ENCODE results near the gene GNB1.

Gene GNB1

GRCh38 chr1:1907098-1907736 lies 16.3 kb upstream of the GNB1 start:
- no peak for DNase-seq

- DNase-seq = peak; percentile 83
Observed at GRCh38 chr1:1906185-1907097, 15.6 kb upstream of the GNB1 start.

- no peak for DNase-seq
Observed at GRCh38 chr1:1903224-1903623, 12.3 kb upstream of the GNB1 start.

GRCh38 chr1:1901641-1902294 lies 10.9 kb upstream of the GNB1 start:
- DNase-seq = no peak

GRCh38 chr1:1900883-1901640 lies 10.2 kb upstream of the GNB1 start:
- DNase-seq = no peak

GRCh38 chr1:1899967-1900327 lies 9.1 kb upstream of the GNB1 start:
- DNase-seq = no peak

GRCh38 chr1:1899266-1899966 lies 8.5 kb upstream of the GNB1 start:
- DNase-seq = no peak

GRCh38 chr1:1898246-1898933 lies 7.5 kb upstream of the GNB1 start:
- no peak for DNase-seq

- no peak for DNase-seq
Observed at GRCh38 chr1:1895456-1896336, 4.8 kb upstream of the GNB1 start.

GRCh38 chr1:1895060-1895418 lies 4.2 kb upstream of the GNB1 start:
- no peak for DNase-seq

GRCh38 chr1:1894354-1895059 lies 3.6 kb upstream of the GNB1 start:
- DNase-seq = no peak

GRCh38 chr1:1893997-1894353 lies 3.1 kb upstream of the GNB1 start:
- DNase-seq = no peak

- no peak for DNase-seq
Observed at GRCh38 chr1:1893291-1893985, 2.6 kb upstream of the GNB1 start.

GRCh38 chr1:1892763-1893120 lies 1.9 kb upstream of the GNB1 start:
- no peak for DNase-seq

- no peak for DNase-seq
Observed at GRCh38 chr1:1892079-1892762, 1.3 kb upstream of the GNB1 start.

- DNase-seq = peak; percentile 76
Observed at GRCh38 chr1:1891349-1892078, 627 bp upstream of the GNB1 start.

- peak; percentile 60 for DNase-seq
Observed at GRCh38 chr1:1889847-1890505, 911 bp downstream of the GNB1 start.
